Small intestine (tissue), 7 donors: ENCODE measurements around the gene IMPG2. TPM values are rescaled to one million over a fixed set of nuclear protein-coding genes. Genes with fewer than 3 reads are reported as not detected.

Experiments used
- DNase-seq, 2 donors: peaks; one replicate each; pipeline versions ENCODE4 v3.0.0 to v3.0.0-alpha.2; 2013
- FAIRE-seq: peaks from 2 replicates; lab custom pipeline; 2012; peaks lifted over from hg19 to GRCh38; lab: Jason Lieb, UNC
- H3K27ac ChIP-seq, 3 donors: one replicate each; pipeline ENCODE4 v1.5.1; 2013; ENCODE audit warnings: low read length in 2 of 3, mild to moderate bottlenecking in 2 of 3, control low read depth in 1 of 3, inconsistent platforms in 1 of 3, low read depth in 1 of 3, moderate library complexity in 1 of 3
- H3K27me3 ChIP-seq, 3 donors: one replicate each; pipeline ENCODE4 v1.6.1; 2013; ENCODE audit warnings: low read length in 3 of 3, inconsistent platforms in 1 of 3; ENCODE audit not compliant: control insufficient read depth in 3 of 3, insufficient read depth in 3 of 3
- H3K36me3 ChIP-seq, 3 donors: one replicate each; pipeline ENCODE4 v1.6.1; 2013; ENCODE audit warnings: low read length in 3 of 3, inconsistent platforms in 1 of 3, low read depth in 1 of 3, mild to moderate bottlenecking in 1 of 3, moderate library complexity in 1 of 3; ENCODE audit not compliant: control insufficient read depth in 3 of 3, insufficient read depth in 2 of 3
- H3K4me1 ChIP-seq, 3 donors: one replicate each; pipeline ENCODE4 v1.6.1; 2013; ENCODE audit warnings: low read length in 2 of 3, inconsistent platforms in 1 of 3, low read depth in 1 of 3, mild to moderate bottlenecking in 1 of 3, moderate library complexity in 1 of 3; ENCODE audit not compliant: control insufficient read depth in 3 of 3, insufficient read depth in 2 of 3
- H3K4me3 ChIP-seq, 3 donors: one replicate each; pipeline ENCODE4 v1.5.1; 2013; ENCODE audit warnings: low read length in 3 of 3, control low read depth in 1 of 3, inconsistent platforms in 1 of 3, low read depth in 1 of 3, mild to moderate bottlenecking in 1 of 3, moderate library complexity in 1 of 3
- H3K9me3 ChIP-seq, 2 donors: one replicate each; pipeline ENCODE4 v1.6.1; 2013; ENCODE audit warnings: low read depth in 1 of 2, low read length in 1 of 2; ENCODE audit not compliant: control insufficient read depth in 2 of 2, insufficient read depth in 1 of 2
- WGBS, 3 donors: extraction: QIAGEN DNeasy Blood & Tissue Kit; methylation state at CpG; one replicate each; pipeline ENCODE4 v1.1.7; 2013; 5-methylcytosine and 5-hydroxymethylcytosine counted together
- polyA plus RNA-seq, 4 donors: library from polyadenylated mRNA; stranded (reverse) in 3 of 4; unstranded in 1 of 4; fragments of 200-250 nt in 3 of 4; fragments of 120-200 nt in 1 of 4; gene quantifications; one replicate each; pipeline versions ENCODE4 v1.2.1 to v1.2.3, GENCODE V29; 2013
- donor health status: healthy with polysubstance abuse.
- donor health status: control.
- donor health status: control.
- donor health status: Bipolar disorder and iron deficiency.
- donor health status: healthy.

The IMPG2 gene
- polyA plus RNA-seq, 4 donors: 0.04 to 0.66 TPM; not detected in 2

GRCh38 chr3:101219842-101220560 lies 100.4 kb downstream of the IMPG2 start:
- Histone ChIP-seq H3K4me3 (no peak overlapping the region), H3K4me1 (no peaks in the 10 kb centered on the region), H3K27ac (no peak overlapping the region), H3K36me3 (no peaks in the 10 kb centered on the region), H3K27me3 (no peaks in the 10 kb centered on the region), H3K9me3 (peaks cover 2 to 8% of the 10 kb centered on the region in 2 donors)
- FAIRE-seq: no peak
- WGBS, 3 donors: 77 to 87% (median 86%) methylated on average over 4 of the region's 4 CpGs
- DNase-seq: no peak

GRCh38 chr3:101217472-101218245 lies 102.7 kb downstream of the IMPG2 start:
- DNase-seq (no peak), FAIRE-seq (no peak)
- Histone ChIP-seq H3K4me3 (no peak overlapping the region), H3K27me3 (no peaks in the 10 kb centered on the region), H3K4me1 (no peaks in the 10 kb centered on the region), H3K36me3 (no peaks in the 10 kb centered on the region), H3K9me3 (peaks cover 2 to 16% of the 10 kb centered on the region in 2 donors), H3K27ac (no peak overlapping the region)
- 64 to 72% (median 68%) methylated on average over 3 of the region's 3 CpGs for WGBS, 3 donors

GRCh38 chr3:101216710-101217465 lies 103.5 kb downstream of the IMPG2 start:
- DNase-seq (no peak), FAIRE-seq (no peak)
- no peak overlapping the region for H3K27ac ChIP-seq
- no peaks in the 10 kb centered on the region for H3K27me3 ChIP-seq
- no peaks in the 10 kb centered on the region for H3K36me3 ChIP-seq
- H3K4me1 ChIP-seq: no peaks in the 10 kb centered on the region
- H3K4me3 ChIP-seq: no peak overlapping the region
- H3K9me3 ChIP-seq: peaks cover 2 to 16% of the 10 kb centered on the region in 2 donors
- 74 to 83% (median 82%) methylated on average over 3 of the region's 3 CpGs for WGBS, 3 donors

- DNase-seq (no peak), FAIRE-seq (no peak)
- H3K4me3 ChIP-seq: no peak overlapping the region
- 74 to 83% (median 78%) methylated on average over 2 of the region's 2 CpGs for whole genome bisulfite sequencing, 3 donors
- no peak overlapping the region for H3K27ac ChIP-seq
- H3K36me3 ChIP-seq: no peaks in the 10 kb centered on the region
- no peaks in the 10 kb centered on the region for H3K4me1 ChIP-seq
- peaks cover 0 to 8% of the 10 kb centered on the region in 2 donors for H3K9me3 ChIP-seq
- no peaks in the 10 kb centered on the region for H3K27me3 ChIP-seq
These were observed 107.6 kb downstream of the IMPG2 start for GRCh38 chr3:101212730-101213129.

- Histone ChIP-seq H3K4me3 (no peak overlapping the region), H3K4me1 (no peaks in the 10 kb centered on the region), H3K27me3 (no peaks in the 10 kb centered on the region), H3K27ac (no peak overlapping the region), H3K36me3 (no peaks in the 10 kb centered on the region), H3K9me3 (no peaks in the 10 kb centered on the region)
- DNase-seq (no peak), FAIRE-seq (no peak)
- WGBS, 3 donors: 46 to 56% (median 55%) methylated on average over 2 of the region's 2 CpGs
These were observed 116.1 kb downstream of the IMPG2 start for GRCh38 chr3:101204246-101204645.

GRCh38 chr3:101203411-101203810 lies 117.0 kb downstream of the IMPG2 start:
- no peak for FAIRE-seq
- WGBS, 3 donors: 72 to 88% (median 82%) methylated on average over 5 of the region's 5 CpGs
- DNase-seq: no peak
- Histone ChIP-seq H3K36me3 (no peaks in the 10 kb centered on the region), H3K4me1 (no peaks in the 10 kb centered on the region), H3K4me3 (no peak overlapping the region), H3K27me3 (no peaks in the 10 kb centered on the region), H3K9me3 (no peaks in the 10 kb centered on the region), H3K27ac (no peak overlapping the region)

- Histone ChIP-seq H3K27me3 (no peaks in the 10 kb centered on the region), H3K4me1 (no peaks in the 10 kb centered on the region), H3K4me3 (no peak overlapping the region), H3K9me3 (no peaks in the 10 kb centered on the region), H3K36me3 (no peaks in the 10 kb centered on the region), H3K27ac (no peak overlapping the region)
- FAIRE-seq (no peak), DNase-seq (no peak)
- WGBS, 3 donors: 46 to 84% (median 52%) methylated on average over 1 of the region's 1 CpG
These were observed 117.7 kb downstream of the IMPG2 start for GRCh38 chr3:101202640-101203039.

- H3K9me3 ChIP-seq: no peaks in the 10 kb centered on the region
- H3K4me3 ChIP-seq: no peak overlapping the region
- WGBS, 3 donors: 15 to 23% (median 16%) methylated on average over 3 of the region's 3 CpGs
- no peak for FAIRE-seq
- H3K4me1 ChIP-seq: no peaks in the 10 kb centered on the region
- DNase-seq: no peak
- H3K27ac ChIP-seq: no peak overlapping the region
- H3K27me3 ChIP-seq: no peaks in the 10 kb centered on the region
- H3K36me3 ChIP-seq: no peaks in the 10 kb centered on the region
These were observed 119.9 kb downstream of the IMPG2 start for GRCh38 chr3:101200461-101200860.
